Activated naive CD8-positive, alpha-beta T cell treated with anti-CD3 and anti-CD28 coated beads, Interleukin-2, amount 50 U/mL, for 24 hours (primary cell): ENCODE results near the gene OVCA2.

ENCODE experiments used
- ATAC-seq: fragments of 150-1000 bp; cut with Tn5 transposase; one replicate; pipeline ENCODE4 v1.10.0; 2021
- DNase-seq: peaks from one replicate; pipeline ENCODE4 v3.0.0; 2021
- H3K27ac Mint-ChIP-seq: one replicate; pipeline ENCODE4 v1.8.0; 2021; ENCODE audit warnings: mild to moderate bottlenecking, mixed read lengths
- H3K27me3 Mint-ChIP-seq: one replicate; pipeline ENCODE4 v1.8.0; 2021; ENCODE audit warnings: mixed read lengths
- H3K36me3 Mint-ChIP-seq: one replicate; pipeline ENCODE4 v1.8.0; 2021; ENCODE audit warnings: low read depth, mixed read lengths
- H3K4me1 Mint-ChIP-seq: one replicate; pipeline ENCODE4 v1.8.0; 2021; ENCODE audit warnings: mixed read lengths
- H3K4me3 Mint-ChIP-seq: one replicate; pipeline ENCODE4 v1.8.0; 2021; ENCODE audit warnings: mild to moderate bottlenecking, moderate library complexity, mixed read lengths
- H3K9me3 Mint-ChIP-seq: one replicate; pipeline ENCODE4 v1.8.0; 2021; ENCODE audit warnings: mixed read lengths

Gene OVCA2

DNA sequence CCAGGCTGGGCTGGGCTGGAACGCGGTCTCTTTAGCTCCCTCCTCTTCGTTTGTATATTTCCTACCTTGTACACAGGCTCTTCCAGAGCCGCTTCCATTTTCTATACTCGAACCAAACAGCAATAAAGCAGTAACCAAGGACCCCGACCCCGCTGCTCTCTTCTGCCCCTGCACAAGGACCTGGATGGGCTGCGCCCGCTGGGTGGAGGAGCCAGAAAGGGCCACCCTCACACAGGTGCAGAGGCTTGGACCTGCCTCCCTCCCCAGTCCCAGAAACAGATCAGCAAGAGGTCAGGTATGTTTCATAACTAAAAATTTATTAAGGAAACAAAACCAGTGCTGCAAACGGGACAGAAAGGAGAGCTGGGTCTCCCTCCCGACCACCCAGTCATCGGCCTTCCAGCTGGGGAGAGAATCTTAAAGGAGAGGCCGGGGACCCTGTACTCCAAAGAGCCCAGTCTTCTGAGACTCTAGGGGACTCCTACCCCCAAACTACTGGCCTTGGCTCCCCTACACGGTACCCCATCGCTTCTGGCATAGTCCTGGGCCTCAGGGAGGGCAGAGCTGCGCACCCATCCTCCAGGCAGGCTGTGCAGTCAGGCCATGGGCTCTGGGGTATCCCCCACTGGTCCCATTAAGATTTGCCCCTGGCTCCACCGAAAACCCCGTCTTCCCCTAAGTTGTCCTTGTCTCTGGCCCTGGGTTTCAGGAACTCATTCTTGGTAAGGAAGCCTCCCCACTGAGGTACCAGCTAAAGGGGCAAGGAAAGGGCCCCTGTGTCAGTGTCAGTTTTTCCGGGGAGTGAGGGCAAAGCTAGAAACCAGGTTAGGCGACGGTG lies 17.9 kb downstream of the OVCA2 start:
- peaks cover 35% of the 10 kb centered on the region for H3K36me3 Mint-ChIP-seq

DNA sequence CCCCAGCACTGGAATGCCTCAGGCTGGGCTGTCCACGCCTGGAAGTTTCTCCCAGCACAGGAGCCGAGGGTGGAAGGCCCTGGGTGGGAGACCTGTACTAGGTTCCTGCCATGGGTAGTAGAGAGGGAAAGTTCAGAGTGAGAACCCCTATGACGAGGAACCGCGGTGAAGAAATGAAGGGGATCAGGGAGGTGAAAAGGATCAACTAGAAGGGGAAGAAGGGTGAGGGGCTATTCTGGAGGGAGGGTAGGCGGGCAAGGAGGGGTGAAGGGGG lies 18.5 kb downstream of the OVCA2 start:
- no peaks in the 10 kb centered on the region for H3K9me3 Mint-ChIP-seq
- ATAC-seq (no peak), DNase-seq (no peak)
- no peak overlapping the region for H3K4me3 Mint-ChIP-seq
- no peak overlapping the region for H3K27ac Mint-ChIP-seq
- H3K27me3 Mint-ChIP-seq = peaks cover 15% of the 10 kb centered on the region
- peaks cover 37% of the 10 kb centered on the region for H3K36me3 Mint-ChIP-seq
- peaks cover 18% of the 10 kb centered on the region for H3K4me1 Mint-ChIP-seq

More for the DNA sequence above, 17.9 kb downstream of the OVCA2 start:
- H3K27ac Mint-ChIP-seq = no peak overlapping the region
- no peak overlapping the region for H3K4me3 Mint-ChIP-seq
- H3K9me3 Mint-ChIP-seq = no peaks in the 10 kb centered on the region
- DNase-seq = no peak
- peaks cover 15% of the 10 kb centered on the region for H3K27me3 Mint-ChIP-seq
- ATAC-seq = no peak
- peaks cover 16% of the 10 kb centered on the region for H3K4me1 Mint-ChIP-seq

- Mint-ChIP-seq H3K4me3 (no peak overlapping the region), H3K4me1 (peaks cover 18% of the 10 kb centered on the region), H3K27ac (no peak overlapping the region), H3K36me3 (peaks cover 37% of the 10 kb centered on the region), H3K9me3 (no peaks in the 10 kb centered on the region), H3K27me3 (peaks cover 15% of the 10 kb centered on the region)
- DNase-seq = no peak
- ATAC-seq = no peak
Measured at GRCh38 chr17:2060681-2061440, 19.0 kb downstream of the OVCA2 start.

GRCh38 chr17:2061441-2061958 lies 19.7 kb downstream of the OVCA2 start:
- Mint-ChIP-seq H3K9me3 (no peaks in the 10 kb centered on the region), H3K27ac (no peak overlapping the region), H3K4me1 (peaks cover 17% of the 10 kb centered on the region), H3K4me3 (no peak overlapping the region), H3K36me3 (peaks cover 41% of the 10 kb centered on the region), H3K27me3 (peaks cover 15% of the 10 kb centered on the region)
- no peak for ATAC-seq
- no peak for DNase-seq

DNA sequence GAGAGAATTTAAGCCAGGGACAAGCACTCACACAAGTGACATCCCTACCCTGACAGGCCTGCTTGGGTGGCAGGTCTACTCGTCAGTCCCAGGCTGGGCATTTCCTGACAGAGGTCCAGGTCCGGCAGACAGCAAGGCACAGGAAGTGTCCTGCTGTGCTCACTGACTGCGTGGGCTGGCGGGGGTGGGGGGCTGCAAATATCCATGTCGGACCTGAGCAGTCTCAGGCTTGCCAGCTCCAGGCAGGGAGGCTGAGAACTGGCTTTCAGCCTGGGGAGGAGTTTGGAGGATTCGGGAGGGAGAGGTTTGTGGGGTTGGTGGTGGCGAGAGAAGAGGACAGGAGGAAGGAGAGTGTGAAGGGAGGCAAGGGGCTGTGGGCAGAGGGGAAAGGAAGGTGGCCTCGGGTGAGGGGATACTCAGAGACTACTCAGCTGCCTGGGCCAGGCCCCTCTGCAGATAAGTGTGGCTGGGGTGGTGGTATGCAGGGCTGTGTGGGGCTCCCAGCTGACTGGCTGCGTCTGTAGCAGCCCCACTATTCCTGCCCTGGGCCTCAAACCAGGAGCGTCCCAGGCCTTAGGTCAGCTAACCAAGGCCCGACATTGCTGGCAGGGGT lies 20.9 kb downstream of the OVCA2 start:
- Mint-ChIP-seq H3K4me1 (peaks cover 15% of the 10 kb centered on the region), H3K36me3 (peaks cover 43% of the 10 kb centered on the region), H3K4me3 (no peak overlapping the region), H3K27ac (no peak overlapping the region), H3K27me3 (peaks cover 15% of the 10 kb centered on the region), H3K9me3 (no peaks in the 10 kb centered on the region)
- DNase-seq = no peak
- ATAC-seq = no peak

GRCh38 chr17:2063261-2064146 lies 21.7 kb downstream of the OVCA2 start:
- Mint-ChIP-seq H3K36me3 (peaks cover 43% of the 10 kb centered on the region), H3K27me3 (peaks cover 12% of the 10 kb centered on the region), H3K4me3 (no peak overlapping the region), H3K9me3 (no peaks in the 10 kb centered on the region), H3K27ac (peak overlapping the region; percentile 29), H3K4me1 (peaks cover 17% of the 10 kb centered on the region)
- DNase-seq = no peak
- no peak for ATAC-seq

GRCh38 chr17:2064147-2064489 lies 22.3 kb downstream of the OVCA2 start:
- no peak for ATAC-seq
- H3K27ac Mint-ChIP-seq = peak overlapping the region; percentile 29
- no peaks in the 10 kb centered on the region for H3K9me3 Mint-ChIP-seq
- H3K4me3 Mint-ChIP-seq = no peak overlapping the region
- DNase-seq = no peak
- H3K27me3 Mint-ChIP-seq = peaks cover 12% of the 10 kb centered on the region
- H3K36me3 Mint-ChIP-seq = peaks cover 49% of the 10 kb centered on the region
- peaks cover 23% of the 10 kb centered on the region for H3K4me1 Mint-ChIP-seq

DNA sequence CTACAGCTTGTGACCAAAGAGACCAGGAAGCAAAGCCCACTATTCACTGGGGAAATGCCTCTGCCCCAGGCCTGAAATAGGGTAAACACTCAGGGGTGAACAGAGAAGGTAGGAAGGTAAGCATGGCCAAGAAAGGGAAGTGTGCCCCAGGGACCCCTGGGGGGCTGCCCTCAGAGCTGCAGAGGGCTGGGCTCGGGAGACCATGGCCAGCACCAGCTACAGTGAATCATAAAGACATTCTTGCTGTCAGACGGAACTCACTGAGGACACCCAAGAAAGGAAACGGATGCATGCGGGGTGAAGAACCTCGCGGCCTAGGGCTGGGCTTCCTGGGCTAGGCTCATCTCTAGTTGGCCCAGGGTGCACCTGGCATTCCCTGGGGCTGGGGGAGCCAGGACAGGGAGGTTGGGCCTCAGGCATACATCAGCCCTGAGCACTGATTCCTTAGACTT lies 22.7 kb downstream of the OVCA2 start:
- DNase-seq (no peak), ATAC-seq (no peak)
- H3K4me3 Mint-ChIP-seq = no peak overlapping the region
- H3K9me3 Mint-ChIP-seq = no peaks in the 10 kb centered on the region
- H3K27me3 Mint-ChIP-seq = peaks cover 9% of the 10 kb centered on the region
- H3K4me1 Mint-ChIP-seq = peaks cover 24% of the 10 kb centered on the region
- H3K27ac Mint-ChIP-seq = no peak overlapping the region
- peaks cover 49% of the 10 kb centered on the region for H3K36me3 Mint-ChIP-seq

- ATAC-seq = peak; percentile 35
- H3K27ac Mint-ChIP-seq = no peak overlapping the region
Measured at GRCh38 chr17:2064980-2065785, 23.4 kb downstream of the OVCA2 start.

DNA sequence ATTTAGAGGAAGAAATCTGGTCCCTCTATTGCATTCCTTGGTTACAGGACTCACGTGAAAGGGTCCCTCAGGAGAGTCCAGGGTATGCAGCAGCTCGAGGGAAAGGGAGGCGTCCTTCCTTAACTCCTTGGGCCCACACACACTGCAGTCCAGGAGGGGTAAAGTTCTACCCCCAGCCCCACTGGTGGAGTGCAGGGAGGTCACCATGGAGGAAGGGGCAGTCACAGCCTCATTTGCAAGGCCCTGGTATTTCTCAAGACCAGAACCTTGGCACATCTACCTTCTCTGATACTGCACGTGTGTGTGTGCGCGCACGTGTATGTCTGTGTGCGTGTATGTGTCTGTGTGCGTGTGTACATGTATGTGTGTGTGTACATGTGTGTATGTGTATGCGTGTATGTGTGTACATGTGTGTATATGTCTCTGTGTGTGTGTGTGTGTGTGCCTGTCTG lies 24.2 kb downstream of the OVCA2 start:
- H3K27ac Mint-ChIP-seq = no peak overlapping the region
- peaks cover 35% of the 10 kb centered on the region for H3K4me1 Mint-ChIP-seq
- ATAC-seq (no peak), DNase-seq (no peak)
- no peaks in the 10 kb centered on the region for H3K9me3 Mint-ChIP-seq
- peaks cover 46% of the 10 kb centered on the region for H3K36me3 Mint-ChIP-seq
- no peaks in the 10 kb centered on the region for H3K27me3 Mint-ChIP-seq
- H3K4me3 Mint-ChIP-seq = no peak overlapping the region

More at GRCh38 chr17:2064980-2065785, 23.4 kb downstream of the OVCA2 start:
- Mint-ChIP-seq H3K27me3 (peaks cover 5% of the 10 kb centered on the region), H3K4me1 (peaks cover 28% of the 10 kb centered on the region), H3K36me3 (peaks cover 52% of the 10 kb centered on the region), H3K9me3 (no peaks in the 10 kb centered on the region), H3K4me3 (no peak overlapping the region)
- DNase-seq = peak; percentile 76

- Mint-ChIP-seq H3K4me1 (peaks cover 41% of the 10 kb centered on the region), H3K4me3 (no peak overlapping the region), H3K27ac (no peak overlapping the region), H3K9me3 (no peaks in the 10 kb centered on the region), H3K27me3 (no peaks in the 10 kb centered on the region), H3K36me3 (peaks cover 44% of the 10 kb centered on the region)
- DNase-seq = no peak
- ATAC-seq = no peak
Measured at GRCh38 chr17:2067048-2067561, 25.3 kb downstream of the OVCA2 start.

DNA sequence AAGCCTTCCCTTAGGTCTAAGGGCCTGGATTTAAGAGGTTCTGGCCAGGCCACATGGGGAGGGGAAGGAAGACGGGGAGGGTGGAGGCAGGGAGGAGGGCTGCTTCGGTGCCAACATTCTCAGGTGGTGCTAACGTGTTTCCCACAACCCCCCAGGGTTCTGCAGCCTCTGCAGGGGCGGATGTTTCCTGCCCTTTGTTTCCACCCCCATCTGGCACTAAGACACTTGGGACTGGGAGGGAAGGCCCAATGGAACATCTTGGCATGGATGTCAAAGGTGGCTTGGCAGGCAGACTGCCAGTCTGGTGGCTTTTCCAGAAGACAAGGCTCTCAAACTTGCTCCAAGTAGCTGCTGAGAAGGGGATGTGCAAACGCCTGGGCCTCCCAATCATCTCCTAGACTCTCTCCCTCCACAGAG lies 25.8 kb downstream of the OVCA2 start:
- H3K27ac Mint-ChIP-seq = no peak overlapping the region
- ATAC-seq = no peak
- H3K27me3 Mint-ChIP-seq = no peaks in the 10 kb centered on the region
- DNase-seq = no peak
- H3K4me1 Mint-ChIP-seq = peaks cover 41% of the 10 kb centered on the region
- no peak overlapping the region for H3K4me3 Mint-ChIP-seq
- H3K36me3 Mint-ChIP-seq = peaks cover 39% of the 10 kb centered on the region
- no peaks in the 10 kb centered on the region for H3K9me3 Mint-ChIP-seq

- H3K4me3 Mint-ChIP-seq = no peak overlapping the region
- peaks cover 39% of the 10 kb centered on the region for H3K36me3 Mint-ChIP-seq
- H3K27me3 Mint-ChIP-seq = no peaks in the 10 kb centered on the region
- DNase-seq (no peak), ATAC-seq (no peak)
- H3K4me1 Mint-ChIP-seq = peaks cover 41% of the 10 kb centered on the region
- H3K9me3 Mint-ChIP-seq = no peaks in the 10 kb centered on the region
- no peak overlapping the region for H3K27ac Mint-ChIP-seq
Measured at GRCh38 chr17:2068031-2068518, 26.3 kb downstream of the OVCA2 start.
